GM12878 (cell line): ENCODE measurements around the gene MAP4.
A peak's percentile ranks its signal among the peaks of the same experiment; 100 is the strongest.

Experiments
- CTCF ChIP-seq, 3 experiments: IDR thresholded peaks in 2 of 3; conservative IDR thresholded peaks in 1 of 3; 2 replicates each; pipeline ENCODE4 v1.5.1; 2011; ENCODE audit warnings: low read depth in 3 of 3, low read length in 3 of 3, mild to moderate bottlenecking in 3 of 3, control low read depth in 2 of 3, moderate library complexity in 2 of 3, inconsistent platforms in 1 of 3, mixed read lengths in 1 of 3; ENCODE audit not compliant: control insufficient read depth in 2 of 3, insufficient read depth in 1 of 3; ENCODE audit errors: extremely low read depth in 1 of 3
- EZH2 ChIP-seq: IDR thresholded peaks from 2 replicates; pipeline ENCODE4 v1.6.1; 2012; ENCODE audit warnings: low read depth, mild to moderate bottlenecking, control low read depth, inconsistent platforms, low read length, borderline replicate concordance; ENCODE audit not compliant: control insufficient read depth
- HDAC2 ChIP-seq: fragments of 200-600 bp; sonication (generic); IDR thresholded peaks from 2 replicates; pipeline ENCODE4 v1.6.1; 2017
- PBX3 ChIP-seq: IDR thresholded peaks from 2 replicates; pipeline ENCODE4 v1.6.1; 2011; ENCODE audit warnings: mild to moderate bottlenecking, low read depth, low read length, moderate library complexity; ENCODE audit not compliant: insufficient replicate concordance
- SPI1 ChIP-seq: IDR thresholded peaks from 2 replicates; pipeline ENCODE4 v1.6.1; 2011; ENCODE audit warnings: low read depth, mild to moderate bottlenecking, low read length, moderate library complexity, borderline replicate concordance; ENCODE audit not compliant: insufficient read depth
- TCF3 ChIP-seq: IDR thresholded peaks from 2 replicates; pipeline ENCODE4 v1.6.1; 2012; ENCODE audit warnings: low read depth, mild to moderate bottlenecking, low read length, borderline replicate concordance; ENCODE audit not compliant: insufficient read depth
- YY1 ChIP-seq: IDR thresholded peaks from 2 replicates; pipeline ENCODE4 v1.6.1; 2011; ENCODE audit warnings: low read depth, mild to moderate bottlenecking, low read length
- ZBTB4 ChIP-seq: fragments of 450-650 bp; formaldehyde crosslinking; IDR thresholded peaks from 2 replicates; pipeline ENCODE4 v1.4.0; 2022; ENCODE audit warnings: mild to moderate bottlenecking, moderate library complexity
- TF ChIP-seq, protein P1 (sequence below): fragments of 450-650 bp; IDR thresholded peaks from 2 replicates; pipeline ENCODE4 v1.6.1; 2018; ENCODE audit warnings: borderline replicate concordance, mild to moderate bottlenecking; ENCODE audit not compliant: partially characterized antibody

- TF ChIP-seq ZBTB4 (CRISPR knock-in tag): no peak
- TF ChIP-seq TCF3: no peak
- no peak for TF ChIP-seq SPI1
- TF ChIP-seq HDAC2: no peak
- TF ChIP-seq EZH2: no peak
- no peak for TF ChIP-seq PBX3
- peak; percentile 70 to 92 (median 86); a peak in 5 of 6 replicates for TF ChIP-seq CTCF (IDR thresholded peaks at IDR 0.05 in 2 of 3, conservative IDR thresholded peaks at IDR 0.05 in 1 of 3; ENCODE audit: control insufficient read depth in 2 of 3, extremely low read depth in 1 of 3, insufficient read depth in 1 of 3, low read depth in 3 of 3, low read length in 3 of 3)
- TF ChIP-seq, protein P1, sequence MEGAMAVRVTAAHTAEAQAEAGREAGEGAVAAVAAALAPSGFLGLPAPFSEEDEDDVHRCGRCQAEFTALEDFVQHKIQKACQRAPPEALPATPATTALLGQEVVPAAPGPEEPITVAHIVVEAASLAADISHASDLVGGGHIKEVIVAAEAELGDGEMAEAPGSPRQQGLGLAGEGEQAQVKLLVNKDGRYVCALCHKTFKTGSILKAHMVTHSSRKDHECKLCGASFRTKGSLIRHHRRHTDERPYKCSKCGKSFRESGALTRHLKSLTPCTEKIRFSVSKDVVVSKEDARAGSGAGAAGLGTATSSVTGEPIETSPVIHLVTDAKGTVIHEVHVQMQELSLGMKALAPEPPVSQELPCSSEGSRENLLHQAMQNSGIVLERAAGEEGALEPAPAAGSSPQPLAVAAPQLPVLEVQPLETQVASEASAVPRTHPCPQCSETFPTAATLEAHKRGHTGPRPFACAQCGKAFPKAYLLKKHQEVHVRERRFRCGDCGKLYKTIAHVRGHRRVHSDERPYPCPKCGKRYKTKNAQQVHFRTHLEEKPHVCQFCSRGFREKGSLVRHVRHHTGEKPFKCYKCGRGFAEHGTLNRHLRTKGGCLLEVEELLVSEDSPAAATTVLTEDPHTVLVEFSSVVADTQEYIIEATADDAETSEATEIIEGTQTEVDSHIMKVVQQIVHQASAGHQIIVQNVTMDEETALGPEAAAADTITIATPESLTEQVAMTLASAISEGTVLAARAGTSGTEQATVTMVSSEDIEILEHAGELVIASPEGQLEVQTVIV: no peak
- peak; percentile 98 for TF ChIP-seq YY1
Observed at GRCh38 chr3:47824541-47825473, 191.4 kb downstream of the MAP4 start.
